ENCODE results near the gene KLHL6. TPM values are rescaled to one million over a fixed set of nuclear protein-coding genes. Genes with fewer than 3 reads are reported as not detected.
"Not testable (repeated sequence)": the region's sequence is repeated elsewhere in the genome, so short reads cannot be mapped to it uniquely, and the experiment has no call there.

Gene KLHL6
- polyA plus RNA-seq, 1 experiment: not detected

- Histone ChIP-seq H3K27ac (ENCODE audit: low read depth, low read length) (peak overlapping the region; percentile 11), H3K4me3 (ENCODE audit: low read depth, low read length) (no peak overlapping the region), H3K9me3 (ENCODE audit: control insufficient read depth, insufficient read depth, low read length) (no peaks in the 10 kb centered on the region), H3K27me3 (ENCODE audit: control insufficient read depth, insufficient read depth, low read length) (peaks cover 20% of the 10 kb centered on the region)
- no peak for TF ChIP-seq CTCF (IDR thresholded peaks at IDR 0.05; ENCODE audit: low read depth, low read length)
- ChIA-PET POLR2A (no interaction called here), CTCF (interaction anchor here (0.6 kb wide), 1 partner anchor 9 kb away, joined by 4 read pairs; no protein-coding TSS in a partner anchor)
- DNase-seq (ENCODE audit: low read depth, low spot score): no peak
Measured at GRCh38 chr3:183579967-183580900, 24.7 kb upstream of the KLHL6 start.

- ChIA-PET POLR2A (no interaction called here), CTCF (no interaction called here)
- H3K27me3 ChIP-seq (ENCODE audit: control insufficient read depth, insufficient read depth, low read length): peaks cover 22% of the 10 kb centered on the region
- TF ChIP-seq CTCF (IDR thresholded peaks at IDR 0.05; ENCODE audit: low read depth, low read length): no peak
- H3K4me3 ChIP-seq (ENCODE audit: low read depth, low read length): no peak overlapping the region
- no peak overlapping the region for H3K27ac ChIP-seq (ENCODE audit: low read depth, low read length)
- H3K9me3 ChIP-seq (ENCODE audit: control insufficient read depth, insufficient read depth, low read length): no peaks in the 10 kb centered on the region
- no peak for DNase-seq (ENCODE audit: low read depth, low spot score)
Measured at GRCh38 chr3:183578179-183578578, 22.7 kb upstream of the KLHL6 start.

GRCh38 chr3:183577346-183577745, 21.8 kb upstream of the KLHL6 start:
- POLR2A ChIA-PET: no interaction called here
- Histone ChIP-seq H3K4me3 (ENCODE audit: low read depth, low read length) (no peak overlapping the region), H3K27ac (ENCODE audit: low read depth, low read length) (no peak overlapping the region), H3K9me3 (ENCODE audit: control insufficient read depth, insufficient read depth, low read length) (no peaks in the 10 kb centered on the region), H3K27me3 (ENCODE audit: control insufficient read depth, insufficient read depth, low read length) (peaks cover 24% of the 10 kb centered on the region)
- no peak for DNase-seq (ENCODE audit: low read depth, low spot score)
- TF ChIP-seq CTCF (IDR thresholded peaks at IDR 0.05; ENCODE audit: low read depth, low read length): no peak
- CTCF ChIA-PET: no interaction called here

GRCh38 chr3:183576487-183577107, 21.1 kb upstream of the KLHL6 start:
- Histone ChIP-seq H3K9me3 (ENCODE audit: control insufficient read depth, insufficient read depth, low read length) (no peaks in the 10 kb centered on the region), H3K27me3 (ENCODE audit: control insufficient read depth, insufficient read depth, low read length) (peaks cover 24% of the 10 kb centered on the region), H3K27ac (ENCODE audit: low read depth, low read length) (no peak overlapping the region), H3K4me3 (ENCODE audit: low read depth, low read length) (no peak overlapping the region)
- ChIA-PET POLR2A (no interaction called here), CTCF (no interaction called here)
- TF ChIP-seq CTCF (IDR thresholded peaks at IDR 0.05; ENCODE audit: low read depth, low read length): no peak
- no peak for DNase-seq (ENCODE audit: low read depth, low spot score)

GRCh38 chr3:183572935-183573334, 17.4 kb upstream of the KLHL6 start:
- H3K4me3 ChIP-seq (ENCODE audit: low read depth, low read length): no peak overlapping the region
- no peak for DNase-seq (ENCODE audit: low read depth, low spot score)
- ChIA-PET POLR2A (no interaction called here), CTCF (no interaction called here)
- H3K9me3 ChIP-seq (ENCODE audit: control insufficient read depth, insufficient read depth, low read length): no peaks in the 10 kb centered on the region
- TF ChIP-seq CTCF (IDR thresholded peaks at IDR 0.05; ENCODE audit: low read depth, low read length): no peak
- H3K27me3 ChIP-seq (ENCODE audit: control insufficient read depth, insufficient read depth, low read length): peaks cover 15% of the 10 kb centered on the region
- H3K27ac ChIP-seq (ENCODE audit: low read depth, low read length): no peak overlapping the region

GRCh38 chr3:183570191-183570590, 14.7 kb upstream of the KLHL6 start:
- POLR2A ChIA-PET; CTCF ChIA-PET; H3K27ac ChIP-seq (ENCODE audit: low read depth, low read length); H3K4me3 ChIP-seq (ENCODE audit: low read depth, low read length); DNase-seq (ENCODE audit: low read depth, low spot score); H3K27me3 ChIP-seq (ENCODE audit: control insufficient read depth, insufficient read depth, low read length); H3K9me3 ChIP-seq (ENCODE audit: control insufficient read depth, insufficient read depth, low read length): not testable (repeated sequence)
